ENCODE data around the gene USP15. TPM values are rescaled to one million over a fixed set of nuclear protein-coding genes. Genes with fewer than 3 reads are reported as not detected.

The USP15 gene
- total RNA-seq, 1 donor from 2014 or later = 87.3 TPM

- H3K27me3 ChIP-seq = no peaks in the 10 kb centered on the region
Observed at GRCh38 chr12:62306569-62307530, 46.6 kb downstream of the USP15 start.

GRCh38 chr12:62308201-62308600 lies 48.0 kb downstream of the USP15 start:
- H3K4me1 ChIP-seq = no peaks in the 10 kb centered on the region
- intact Hi-C loops (cut with DNase I) = no loop called here
- ATAC-seq (no peak), DNase-seq (no peak)
- H3K36me3 ChIP-seq = peaks cover 30% of the 10 kb centered on the region
- H3K4me3 ChIP-seq = no peak overlapping the region
- no peaks in the 10 kb centered on the region for H3K27me3 ChIP-seq
- no peaks in the 10 kb centered on the region for H3K9me3 ChIP-seq
- no peak for TF ChIP-seq CTCF (IDR thresholded peaks at IDR 0.05)
- H3K27ac ChIP-seq = no peak overlapping the region

More at GRCh38 chr12:62306569-62307530, 46.6 kb downstream of the USP15 start:
- intact Hi-C loops (cut with DNase I) = no loop called here
- DNase-seq = no peak
- ATAC-seq = no peak
- no peaks in the 10 kb centered on the region for H3K9me3 ChIP-seq
- no peak for TF ChIP-seq CTCF (IDR thresholded peaks at IDR 0.05)
- no peaks in the 10 kb centered on the region for H3K4me1 ChIP-seq
- peaks cover 37% of the 10 kb centered on the region for H3K36me3 ChIP-seq
- H3K27ac ChIP-seq = no peak overlapping the region
- H3K4me3 ChIP-seq = no peak overlapping the region

GRCh38 chr12:62313727-62314380 lies 53.6 kb downstream of the USP15 start:
- ATAC-seq (no peak), DNase-seq (no peak)
- intact Hi-C loops (cut with DNase I) = loop anchor here (10.0 kb wide), 1 partner anchor 49 kb away; the partner anchor contains the start of gene USP15
- Histone ChIP-seq H3K27ac (no peak overlapping the region), H3K4me3 (no peak overlapping the region), H3K4me1 (no peaks in the 10 kb centered on the region), H3K36me3 (no peaks in the 10 kb centered on the region), H3K9me3 (no peaks in the 10 kb centered on the region), H3K27me3 (no peaks in the 10 kb centered on the region)
- TF ChIP-seq CTCF (IDR thresholded peaks at IDR 0.05) = no peak

- Histone ChIP-seq H3K4me3 (no peak overlapping the region), H3K9me3 (no peaks in the 10 kb centered on the region), H3K27me3 (no peaks in the 10 kb centered on the region), H3K27ac (no peak overlapping the region), H3K4me1 (no peaks in the 10 kb centered on the region), H3K36me3 (peaks cover 8% of the 10 kb centered on the region)
- no peak for TF ChIP-seq CTCF (IDR thresholded peaks at IDR 0.05)
- DNase-seq (no peak), ATAC-seq (no peak)
- intact Hi-C loops (cut with DNase I) = loop anchor here (10.0 kb wide), 1 partner anchor 52 kb away; the partner anchor contains the start of gene USP15
Observed at GRCh38 chr12:62317017-62317416, 56.8 kb downstream of the USP15 start.

GRCh38 chr12:62319058-62319457 lies 58.9 kb downstream of the USP15 start:
- TF ChIP-seq CTCF (IDR thresholded peaks at IDR 0.05) = no peak

More at GRCh38 chr12:62319058-62319457, 58.9 kb downstream of the USP15 start:
- peaks cover 25% of the 10 kb centered on the region for H3K36me3 ChIP-seq
- no peaks in the 10 kb centered on the region for H3K9me3 ChIP-seq
- H3K4me3 ChIP-seq = no peak overlapping the region
- no peak overlapping the region for H3K27ac ChIP-seq
- no peaks in the 10 kb centered on the region for H3K27me3 ChIP-seq
- ATAC-seq (peak; percentile 65), DNase-seq (no peak)
- intact Hi-C loops (cut with DNase I) = loop anchor here (10.0 kb wide), 1 partner anchor 54 kb away; the partner anchor contains the start of gene USP15
- H3K4me1 ChIP-seq = no peaks in the 10 kb centered on the region

All from upper lobe of right lung (tissue), 1 donor.